ENCODE measurements around the gene OPRD1.
"Not testable (repeated sequence)": the region's sequence is repeated elsewhere in the genome, so short reads cannot be mapped to it uniquely, and the experiment has no call there.

The OPRD1 gene

GRCh38 chr1:28853093-28853742 is 41.2 kb downstream of the OPRD1 start:
- DNase-seq = no peak

GRCh38 chr1:28854406-28854805 is 42.4 kb downstream of the OPRD1 start:
- not testable (repeated sequence) for DNase-seq

GRCh38 chr1:28855046-28855445 is 43.1 kb downstream of the OPRD1 start:
- DNase-seq = no peak

- no peak for DNase-seq
Measured at GRCh38 chr1:28855469-28855951, 43.5 kb downstream of the OPRD1 start.

- DNase-seq = no peak
Measured at GRCh38 chr1:28855969-28856368, 44.0 kb downstream of the OPRD1 start.

GRCh38 chr1:28860332-28861073 is 48.5 kb downstream of the OPRD1 start:
- no peak for DNase-seq

- DNase-seq = no peak
Measured at GRCh38 chr1:28862571-28863403, 50.8 kb downstream of the OPRD1 start.

- DNase-seq = no peak
Measured at GRCh38 chr1:28864695-28865094, 52.7 kb downstream of the OPRD1 start.

GRCh38 chr1:28865997-28866650 is 54.2 kb downstream of the OPRD1 start:
- no peak for DNase-seq

GRCh38 chr1:28867850-28868249 is 55.9 kb downstream of the OPRD1 start:
- no peak for DNase-seq

GRCh38 chr1:28869952-28870351 is 58.0 kb downstream of the OPRD1 start:
- no peak for DNase-seq

GRCh38 chr1:28871631-28872401 is 59.8 kb downstream of the OPRD1 start:
- no peak for DNase-seq

- DNase-seq = not testable (repeated sequence)
Measured at GRCh38 chr1:28875134-28875533, 63.2 kb downstream of the OPRD1 start.

GRCh38 chr1:28877132-28877781 is 65.3 kb downstream of the OPRD1 start:
- peak; percentile 74 for DNase-seq

- DNase-seq = no peak
Measured at GRCh38 chr1:28878796-28879195, 66.8 kb downstream of the OPRD1 start.

- peak; percentile 83 for DNase-seq
Measured at GRCh38 chr1:28882009-28882628, 70.1 kb downstream of the OPRD1 start.

- no peak for DNase-seq
Measured at GRCh38 chr1:28883242-28883616, 71.3 kb downstream of the OPRD1 start.

GRCh38 chr1:28885472-28885877 is 73.5 kb downstream of the OPRD1 start:
- DNase-seq = no peak

GRCh38 chr1:28885977-28886730 is 74.2 kb downstream of the OPRD1 start:
- no peak for DNase-seq

- DNase-seq = peak; percentile 89
Measured at GRCh38 chr1:28886731-28887418, 74.9 kb downstream of the OPRD1 start.
